Stomach (tissue), 4 donors: Measurements from ENCODE around the gene FGR.

Experiments used
- POLR2A ChIP-seq, 4 donors: fragments of 450-650 bp; IDR thresholded peaks; one replicate each; pipeline ENCODE4 v1.6.1; 2016; ENCODE audit warnings: antibody characterized with exemption in 4 of 4, control low read depth in 2 of 4, mild to moderate bottlenecking in 1 of 4, moderate library complexity in 1 of 4
- POLR2AphosphoS5 ChIP-seq, 3 donors: sonication (generic); formaldehyde crosslinking; IDR thresholded peaks; one replicate each; pipeline ENCODE4 v1.6.1; 2016; ENCODE audit warnings: antibody characterized with exemption in 3 of 3
- TF ChIP-seq, protein P1 (sequence below), 7 experiments: fragments of 450-650 bp in 4 of 7; fragments of 200-600 bp in 3 of 7; sonication (generic) in 3 of 7; IDR thresholded peaks; one replicate each; pipeline ENCODE4 v1.5.1; 2016 to 2019; ENCODE audit warnings: antibody characterized with exemption in 7 of 7, control low read depth in 2 of 7, mild to moderate bottlenecking in 1 of 7

DNA sequence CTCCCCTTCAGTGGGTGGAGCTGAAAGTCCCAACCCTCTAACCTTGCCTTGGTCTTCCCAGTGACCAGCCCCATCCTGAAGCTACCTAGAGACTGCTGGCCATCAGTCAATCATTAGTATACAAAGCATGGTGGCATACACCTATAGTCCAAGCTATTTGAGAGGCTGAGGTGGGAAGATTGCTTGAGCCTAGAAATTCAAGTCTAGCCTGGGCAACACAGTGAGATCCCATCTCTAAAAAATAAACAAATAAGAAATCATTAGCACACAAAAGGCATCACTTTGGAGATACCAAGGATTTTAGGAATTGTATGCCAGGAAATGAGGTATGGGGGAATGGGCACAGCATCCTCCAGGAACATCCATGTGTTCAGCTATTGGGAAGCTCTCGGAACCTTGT is 41.4 kb upstream of the FGR start:
- TF ChIP-seq, protein P1, sequence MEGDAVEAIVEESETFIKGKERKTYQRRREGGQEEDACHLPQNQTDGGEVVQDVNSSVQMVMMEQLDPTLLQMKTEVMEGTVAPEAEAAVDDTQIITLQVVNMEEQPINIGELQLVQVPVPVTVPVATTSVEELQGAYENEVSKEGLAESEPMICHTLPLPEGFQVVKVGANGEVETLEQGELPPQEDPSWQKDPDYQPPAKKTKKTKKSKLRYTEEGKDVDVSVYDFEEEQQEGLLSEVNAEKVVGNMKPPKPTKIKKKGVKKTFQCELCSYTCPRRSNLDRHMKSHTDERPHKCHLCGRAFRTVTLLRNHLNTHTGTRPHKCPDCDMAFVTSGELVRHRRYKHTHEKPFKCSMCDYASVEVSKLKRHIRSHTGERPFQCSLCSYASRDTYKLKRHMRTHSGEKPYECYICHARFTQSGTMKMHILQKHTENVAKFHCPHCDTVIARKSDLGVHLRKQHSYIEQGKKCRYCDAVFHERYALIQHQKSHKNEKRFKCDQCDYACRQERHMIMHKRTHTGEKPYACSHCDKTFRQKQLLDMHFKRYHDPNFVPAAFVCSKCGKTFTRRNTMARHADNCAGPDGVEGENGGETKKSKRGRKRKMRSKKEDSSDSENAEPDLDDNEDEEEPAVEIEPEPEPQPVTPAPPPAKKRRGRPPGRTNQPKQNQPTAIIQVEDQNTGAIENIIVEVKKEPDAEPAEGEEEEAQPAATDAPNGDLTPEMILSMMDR (IDR thresholded peaks at IDR 0.05): no peak
- no peak for TF ChIP-seq POLR2A (IDR thresholded peaks at IDR 0.05)
- TF ChIP-seq POLR2AphosphoS5 (IDR thresholded peaks at IDR 0.05): no peak
